ENCODE results near the gene JAZF1.

DNA sequence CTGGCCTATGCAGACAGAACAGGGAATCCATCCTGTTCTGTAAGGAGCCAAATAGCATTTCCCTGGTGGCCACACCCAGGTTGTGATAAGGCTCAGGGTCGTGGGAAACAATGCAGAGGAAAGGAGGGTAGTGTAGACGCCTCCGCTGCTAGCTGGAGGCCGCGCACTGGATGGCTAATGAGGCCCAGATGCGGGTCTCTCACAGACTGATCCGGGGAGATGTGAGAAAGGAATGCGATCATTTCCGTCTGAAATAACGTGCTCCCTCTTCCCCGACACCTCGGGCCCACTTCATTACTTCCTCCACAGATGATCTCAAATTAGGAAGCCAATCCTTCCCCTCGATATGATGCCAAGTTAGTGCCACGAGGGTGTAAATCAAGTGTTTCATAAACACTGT is 237.4 kb downstream of the JAZF1 start:
- TF ChIP-seq, protein P1, sequence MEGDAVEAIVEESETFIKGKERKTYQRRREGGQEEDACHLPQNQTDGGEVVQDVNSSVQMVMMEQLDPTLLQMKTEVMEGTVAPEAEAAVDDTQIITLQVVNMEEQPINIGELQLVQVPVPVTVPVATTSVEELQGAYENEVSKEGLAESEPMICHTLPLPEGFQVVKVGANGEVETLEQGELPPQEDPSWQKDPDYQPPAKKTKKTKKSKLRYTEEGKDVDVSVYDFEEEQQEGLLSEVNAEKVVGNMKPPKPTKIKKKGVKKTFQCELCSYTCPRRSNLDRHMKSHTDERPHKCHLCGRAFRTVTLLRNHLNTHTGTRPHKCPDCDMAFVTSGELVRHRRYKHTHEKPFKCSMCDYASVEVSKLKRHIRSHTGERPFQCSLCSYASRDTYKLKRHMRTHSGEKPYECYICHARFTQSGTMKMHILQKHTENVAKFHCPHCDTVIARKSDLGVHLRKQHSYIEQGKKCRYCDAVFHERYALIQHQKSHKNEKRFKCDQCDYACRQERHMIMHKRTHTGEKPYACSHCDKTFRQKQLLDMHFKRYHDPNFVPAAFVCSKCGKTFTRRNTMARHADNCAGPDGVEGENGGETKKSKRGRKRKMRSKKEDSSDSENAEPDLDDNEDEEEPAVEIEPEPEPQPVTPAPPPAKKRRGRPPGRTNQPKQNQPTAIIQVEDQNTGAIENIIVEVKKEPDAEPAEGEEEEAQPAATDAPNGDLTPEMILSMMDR (IDR thresholded peaks at IDR 0.05) = no peak
- TF ChIP-seq POLR2AphosphoS5 (IDR thresholded peaks at IDR 0.05) (no peak), POLR2A (IDR thresholded peaks at IDR 0.05) (no peak)
